ENCODE measurements around the gene IFITM5. TPM values are rescaled to one million over a fixed set of nuclear protein-coding genes. Genes with fewer than 3 reads are reported as not detected.

The IFITM5 gene
- not detected in 2 replicates for total RNA-seq (ENCODE audit: low replicate concordance)

DNA sequence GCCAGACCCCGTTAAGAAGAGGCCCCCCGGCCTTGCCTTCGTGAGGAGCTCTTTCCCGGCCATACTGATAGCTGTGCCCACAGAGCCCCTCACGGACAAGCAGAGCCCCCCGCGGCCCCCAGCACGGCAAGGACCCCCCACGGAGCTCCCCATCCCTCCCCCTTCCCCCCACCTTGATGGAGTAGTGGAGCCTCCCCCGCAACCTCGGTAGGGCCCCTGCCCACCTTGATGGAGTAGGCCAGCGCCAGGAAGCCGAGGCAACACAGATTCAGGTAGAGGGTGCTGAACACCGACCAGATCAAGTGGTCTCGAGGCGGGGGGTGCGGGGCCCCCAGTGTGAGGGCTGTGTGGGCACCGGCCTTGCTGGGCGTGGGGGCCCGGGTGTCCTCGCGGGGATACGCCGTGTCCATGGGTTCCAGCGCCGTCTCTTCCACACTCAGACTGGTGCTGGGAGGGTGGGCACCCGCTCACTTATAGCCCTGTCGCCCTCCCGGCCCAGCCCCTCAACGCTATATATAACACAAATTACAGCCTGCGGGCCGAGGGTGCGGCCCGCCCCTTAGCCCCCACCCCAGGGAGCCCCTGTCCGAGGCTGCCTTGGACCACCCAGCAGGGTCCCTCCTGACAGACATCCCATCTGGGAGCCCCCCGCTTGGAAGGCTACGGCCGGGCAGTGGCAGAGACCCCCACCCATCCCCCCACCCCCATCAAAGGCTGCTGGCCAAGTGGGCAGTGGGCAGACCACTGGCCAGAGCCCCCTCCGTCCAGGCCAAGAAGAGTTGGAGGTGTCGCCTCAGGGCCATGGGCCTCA is at the start of gene IFITM5:
TSS of gene IFITM5 (minus strand) at position 446 of the 811 bp plus-strand sequence. CDS start at position 410, 36 bp downstream.
- no peak for DNase-seq (ENCODE audit: low read depth)
- TF ChIP-seq, protein P1, sequence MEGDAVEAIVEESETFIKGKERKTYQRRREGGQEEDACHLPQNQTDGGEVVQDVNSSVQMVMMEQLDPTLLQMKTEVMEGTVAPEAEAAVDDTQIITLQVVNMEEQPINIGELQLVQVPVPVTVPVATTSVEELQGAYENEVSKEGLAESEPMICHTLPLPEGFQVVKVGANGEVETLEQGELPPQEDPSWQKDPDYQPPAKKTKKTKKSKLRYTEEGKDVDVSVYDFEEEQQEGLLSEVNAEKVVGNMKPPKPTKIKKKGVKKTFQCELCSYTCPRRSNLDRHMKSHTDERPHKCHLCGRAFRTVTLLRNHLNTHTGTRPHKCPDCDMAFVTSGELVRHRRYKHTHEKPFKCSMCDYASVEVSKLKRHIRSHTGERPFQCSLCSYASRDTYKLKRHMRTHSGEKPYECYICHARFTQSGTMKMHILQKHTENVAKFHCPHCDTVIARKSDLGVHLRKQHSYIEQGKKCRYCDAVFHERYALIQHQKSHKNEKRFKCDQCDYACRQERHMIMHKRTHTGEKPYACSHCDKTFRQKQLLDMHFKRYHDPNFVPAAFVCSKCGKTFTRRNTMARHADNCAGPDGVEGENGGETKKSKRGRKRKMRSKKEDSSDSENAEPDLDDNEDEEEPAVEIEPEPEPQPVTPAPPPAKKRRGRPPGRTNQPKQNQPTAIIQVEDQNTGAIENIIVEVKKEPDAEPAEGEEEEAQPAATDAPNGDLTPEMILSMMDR (IDR thresholded peaks at IDR 0.05; ENCODE audit: insufficient read depth, low read length), result no peak
- H3K4me3 ChIP-seq (ENCODE audit: low read depth, low read length), result no peak within 1 kb of the TSS

DNA sequence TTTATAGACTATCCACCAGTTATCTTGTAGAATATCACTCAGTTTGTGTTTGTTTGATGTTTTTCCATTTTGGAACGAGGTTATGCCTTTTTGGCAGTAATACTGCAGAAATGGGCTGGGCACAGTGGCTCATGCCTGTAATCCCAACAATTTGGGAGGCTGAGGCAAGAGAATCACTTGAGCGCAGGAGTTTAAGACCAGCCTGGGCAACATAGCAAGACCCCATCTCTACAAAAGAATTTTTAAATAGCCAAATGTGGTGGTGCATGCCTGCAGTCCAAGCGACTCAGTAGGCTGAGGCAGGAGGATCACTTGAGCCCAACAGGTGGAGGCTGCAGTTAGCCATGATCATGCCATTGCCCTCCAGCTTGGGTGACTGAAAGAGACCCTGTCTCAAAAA is 47.2 kb upstream of the IFITM5 start:
- H3K4me3 ChIP-seq (ENCODE audit: low read depth, low read length), result no peak overlapping the region
- TF ChIP-seq, protein P1 (IDR thresholded peaks at IDR 0.05; ENCODE audit: insufficient read depth, low read length), result no peak
- no peak for DNase-seq (ENCODE audit: low read depth)

DNA sequence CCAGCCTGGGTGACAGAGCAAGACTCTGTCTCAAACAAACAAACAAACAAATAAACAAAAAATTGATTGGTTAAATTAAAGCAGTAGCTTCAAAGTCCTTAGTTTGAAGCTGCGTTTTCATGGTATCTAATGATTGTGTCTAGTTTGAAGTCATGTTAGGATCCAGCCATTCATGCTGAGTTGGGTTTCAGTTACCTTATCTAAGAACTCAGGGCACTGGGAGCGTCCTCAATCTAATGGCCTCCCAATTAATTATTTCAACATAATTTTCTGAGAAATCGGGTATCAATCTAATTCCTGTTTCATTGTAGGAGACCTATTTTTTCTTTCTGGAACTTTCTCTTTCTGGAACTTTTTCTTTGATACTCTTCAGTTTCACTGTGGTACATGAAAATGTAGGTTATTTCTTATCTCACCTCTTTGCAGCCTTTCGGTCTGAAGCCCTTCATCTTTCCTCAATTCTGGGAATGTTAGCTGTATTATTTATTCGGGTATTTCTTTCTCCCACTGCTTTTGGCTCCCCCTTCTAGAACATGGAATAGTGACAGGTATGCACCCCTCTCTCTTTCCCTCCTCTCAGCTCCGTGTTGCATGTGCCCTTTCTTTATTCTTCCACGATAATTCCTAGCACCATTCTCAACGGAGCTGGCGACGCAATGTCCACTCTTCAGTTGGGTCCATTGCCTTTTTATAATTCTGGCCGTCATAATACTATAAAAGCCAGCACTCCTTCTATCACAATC is 45.7 kb upstream of the IFITM5 start:
- DNase-seq (ENCODE audit: low read depth), result no peak
- no peak overlapping the region for H3K4me3 ChIP-seq (ENCODE audit: low read depth, low read length)
- TF ChIP-seq, protein P1 (IDR thresholded peaks at IDR 0.05; ENCODE audit: insufficient read depth, low read length), result no peak

DNA sequence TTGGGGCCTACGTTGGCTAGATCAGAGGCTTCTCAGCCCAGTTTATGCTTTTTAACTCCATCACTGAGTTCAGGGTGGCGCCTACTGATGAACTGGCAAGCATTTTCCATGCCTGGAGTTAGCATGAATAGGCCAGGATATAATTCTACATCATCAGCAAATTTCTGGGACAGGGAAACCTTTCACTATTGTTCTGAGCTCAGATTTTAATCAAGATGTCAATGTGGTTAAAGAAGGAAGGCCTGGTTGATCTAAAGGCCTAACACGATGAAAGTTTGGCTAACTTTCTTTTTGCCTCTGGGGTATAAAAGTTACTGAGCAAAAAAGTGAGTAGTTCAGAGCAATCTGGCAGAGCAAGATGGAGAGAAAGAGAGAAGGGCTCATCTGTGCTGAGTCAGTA is 43.0 kb upstream of the IFITM5 start:
- no peak overlapping the region for H3K4me3 ChIP-seq (ENCODE audit: low read depth, low read length)
- DNase-seq (ENCODE audit: low read depth), result peak; percentile 73
- TF ChIP-seq, protein P1 (IDR thresholded peaks at IDR 0.05; ENCODE audit: insufficient read depth, low read length), result no peak

DNA sequence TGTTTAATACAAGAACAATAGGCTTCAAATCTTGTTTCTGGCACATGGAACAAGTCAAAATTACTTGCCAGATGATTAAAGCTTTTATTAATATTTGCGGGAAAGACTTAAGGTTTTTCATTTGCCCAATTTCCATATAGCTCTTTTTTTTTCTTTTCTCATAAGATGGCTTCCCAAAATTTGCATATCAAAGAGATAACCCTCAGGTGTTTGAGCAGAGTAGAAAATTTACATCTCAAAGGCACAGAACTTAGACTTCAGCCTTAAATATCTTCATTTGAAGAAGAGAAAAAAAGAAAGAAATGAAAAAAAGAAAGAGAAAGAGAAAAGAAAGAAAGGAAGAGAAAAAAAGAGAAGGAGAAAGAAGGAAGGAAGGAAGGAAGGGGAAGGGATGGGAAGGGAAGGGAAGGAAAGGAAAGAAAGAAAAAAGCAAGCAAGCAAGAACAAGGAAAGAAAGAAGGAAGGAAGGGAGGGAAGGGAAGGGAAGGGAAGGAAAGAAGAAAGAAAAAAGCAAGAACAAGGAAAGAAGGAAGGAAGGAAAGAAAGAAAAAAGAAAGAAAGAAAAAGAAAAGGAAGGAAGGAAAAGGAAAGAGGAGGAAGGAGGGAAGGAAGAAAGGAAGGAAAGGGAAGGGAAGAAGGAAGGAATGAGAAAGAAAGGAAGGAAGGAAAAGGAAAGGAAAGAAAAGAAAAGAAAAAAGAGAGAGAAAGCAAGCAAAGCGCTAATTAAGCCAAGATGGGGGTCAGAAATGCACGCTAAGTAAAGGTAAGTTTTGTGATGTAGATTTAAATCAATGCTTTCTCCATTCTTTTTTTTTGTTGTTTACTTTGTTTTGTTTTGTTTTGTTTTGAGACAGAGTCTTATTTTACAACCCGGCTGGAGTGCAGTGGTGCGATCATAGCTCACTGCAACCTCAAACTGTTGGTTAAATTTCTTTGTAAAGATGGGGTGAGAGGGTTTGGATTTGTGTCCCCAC is 41.5 kb upstream of the IFITM5 start:
- no peak overlapping the region for H3K4me3 ChIP-seq (ENCODE audit: low read depth, low read length)
- TF ChIP-seq, protein P1 (IDR thresholded peaks at IDR 0.05; ENCODE audit: insufficient read depth, low read length), result no peak
- DNase-seq (ENCODE audit: low read depth), result peak; percentile 47

DNA sequence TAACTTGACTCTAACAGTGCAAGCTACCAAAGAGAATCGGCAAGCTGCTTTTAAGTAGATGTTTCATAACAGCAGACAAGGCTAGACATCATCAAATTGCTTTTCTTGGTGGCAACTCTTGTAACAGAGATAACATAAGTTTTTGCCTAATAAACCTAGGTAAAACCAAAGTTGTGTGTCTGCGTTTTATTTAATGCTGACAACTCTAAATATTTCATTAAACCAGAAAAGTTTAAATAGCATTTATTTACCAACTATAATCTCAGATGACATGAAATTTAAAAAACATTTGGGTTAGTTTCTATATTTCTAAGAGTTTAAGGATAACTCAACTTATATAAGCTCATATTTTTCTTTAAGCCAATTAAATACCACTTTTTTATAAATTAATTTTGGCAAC is 40.6 kb upstream of the IFITM5 start:
- TF ChIP-seq, protein P1 (IDR thresholded peaks at IDR 0.05; ENCODE audit: insufficient read depth, low read length), result no peak

More for the DNA sequence above, 40.6 kb upstream of the IFITM5 start:
- no peak for DNase-seq (ENCODE audit: low read depth)
- H3K4me3 ChIP-seq (ENCODE audit: low read depth, low read length), result no peak overlapping the region
